ENCODE results near the gene FAM9C. TPM values are rescaled to one million over a fixed set of nuclear protein-coding genes. Genes with fewer than 3 reads are reported as not detected.

FAM9C gene
- total and polyA plus RNA-seq, 9 of the 15 experiments (the other 6 are each of a cell fraction or from before 2014, with no cell fraction given), result not detected

- POLR2A ChIA-PET, result interaction anchor here (0.7 to 1.3 kb wide), 3 partner anchors 9 to 11 kb away, joined by 3 to 5 read pairs (median 4); no protein-coding TSS in a partner anchor
- no peaks in the 10 kb centered on the region for H3K36me3 ChIP-seq (ENCODE audit: control insufficient read depth, insufficient read depth, low read length)
- peaks cover 0 to 1% of the 10 kb centered on the region in 2 experiments; a peak in 2 of 5 replicates for H3K4me1 ChIP-seq (replicated peaks in 1 of 2; ENCODE audit: control insufficient read depth in 2 of 2, insufficient read depth in 2 of 2, low read length in 2 of 2)
- 17% methylated on average over 4 of the region's 4 CpGs for WGBS (ENCODE audit: insufficient coverage, low coverage, missing lambda C conversion rate)
- BruUV-seq (replicated peaks), result no TSS peak
- no peaks in the 10 kb centered on the region for H3K9me1 ChIP-seq (ENCODE audit: control insufficient read depth, insufficient read depth, low read length)
- in situ Hi-C loops (cut with MboI), result no loop called here
- H3K9ac ChIP-seq (ENCODE audit: insufficient read depth in 1 of 2, low read depth in 2 of 2, low read length in 2 of 2), result no peak overlapping the region
- H3K27me3 ChIP-seq (ENCODE audit: control insufficient read depth in 2 of 2, insufficient read depth in 2 of 2, low read length in 2 of 2), result no peaks in the 10 kb centered on the region
- no peaks in the 10 kb centered on the region for H3K9me3 ChIP-seq (replicated peaks; ENCODE audit: control insufficient read depth, insufficient read depth, low read depth, low read length)
- no peaks in the 10 kb centered on the region for H3K79me2 ChIP-seq (ENCODE audit: control insufficient read depth, insufficient read depth, low read length)
- H3K27ac ChIP-seq (ENCODE audit: extremely low read depth, low read depth, low read length), result no peak overlapping the region
- FAIRE-seq (no peak), DNase-seq (ENCODE audit: extremely low read depth in 1 of 4, low spot score in 3 of 4) (no peak), ATAC-seq (0 out of 3 replicates have a peak, but pooled peaks have one; percentile 32)
- no peak overlapping the region for H3K4me2 ChIP-seq (ENCODE audit: insufficient read depth, low read length)
- CTCF ChIA-PET (ENCODE audit: low intra/inter-chr PET ratio), result no interaction called here
- H3K4me3 ChIP-seq, result no peak overlapping the region
- intact Hi-C loops (cut with micrococcal nuclease), result no loop called here
- H2AFZ ChIP-seq (ENCODE audit: low read depth, low read length), result no peak overlapping the region
- no peaks in the 10 kb centered on the region for H4K20me1 ChIP-seq (replicated peaks; ENCODE audit: control insufficient read depth, insufficient read depth, low read length)
- TF ChIP-seq CBFA2T3 (IDR thresholded peaks at IDR 0.05), result no peak
- TF ChIP-seq MXD1 (CRISPR knock-in tag; IDR thresholded peaks at IDR 0.05; ENCODE audit: borderline replicate concordance, poor library complexity, severe bottlenecking), result no peak
- TF ChIP-seq ZNF449 (CRISPR knock-in tag; IDR thresholded peaks at IDR 0.05), result no peak
- no peak for TF ChIP-seq ZNF23 (CRISPR knock-in tag; IDR thresholded peaks at IDR 0.05)
- TF ChIP-seq SRF (CRISPR knock-in tag; IDR thresholded peaks at IDR 0.05), result no peak
- no peak for TF ChIP-seq ZNF589 (CRISPR knock-in tag; IDR thresholded peaks at IDR 0.05; ENCODE audit: low read depth)
- no peak for TF ChIP-seq CUX1 (CRISPR knock-in tag; IDR thresholded peaks at IDR 0.05)
- TF ChIP-seq HSF4 (CRISPR knock-in tag; IDR thresholded peaks at IDR 0.05; ENCODE audit: borderline replicate concordance), result no peak
- no peak for TF ChIP-seq E2F4 (CRISPR knock-in tag; IDR thresholded peaks at IDR 0.05; ENCODE audit: low read depth)
- no peak for TF ChIP-seq ERF (CRISPR knock-in tag; IDR thresholded peaks at IDR 0.05)
- TF ChIP-seq ZNF280B (CRISPR knock-in tag; IDR thresholded peaks at IDR 0.05), result no peak
Observed at GRCh38 chrX:13001961-13002671, 42.3 kb downstream of the FAM9C start.
